GM12878 (cell line): ENCODE data around the gene DIP2B. TPM values are rescaled to one million over a fixed set of nuclear protein-coding genes. Genes with fewer than 3 reads are reported as not detected.

Experiments
- ATAC-seq: fragments of 200-7000 bp; cut with Tn5 transposase; 3 replicates; pipeline ENCODE4 v1.9.1; 2020; ENCODE audit warnings: mild to moderate bottlenecking, moderate library complexity
- BruUV-seq: library from RNA; stranded (reverse); fragments of 400-500 nt; replicated peaks from 2 replicates; lab custom pipeline; 2021; lab: Mats Ljungman, UMichigan
- CTCF ChIA-PET: fragments of 300-600 bp; sonication (Branson Sonifier 250); formaldehyde crosslinking; extraction: SDS; loops from one replicate; lab custom pipeline; 2021; ENCODE audit warnings: inconsistent platforms; lab: Yijun Ruan, JAX
- POLR2A ChIA-PET: fragments of 350-600 bp; formaldehyde crosslinking; extraction: SDS; loops from one replicate; lab custom pipeline; 2021; ENCODE audit warnings: inconsistent platforms; lab: Charles Lee
- RAD21 ChIA-PET: fragments of 300-600 bp; sonication (Branson Sonifier 250); formaldehyde crosslinking; loops from one replicate; lab custom pipeline; 2023; ENCODE audit warnings: antibody characterized with exemption; ENCODE audit not compliant: unreplicated experiment; lab: Charles Lee
- SMC1A ChIA-PET: fragments of 300-600 bp; sonication (Branson Sonifier 250); formaldehyde crosslinking; loops from one replicate; lab custom pipeline; 2023; ENCODE audit not compliant: unreplicated experiment, uncharacterized antibody; lab: Charles Lee
- DNase-seq: peaks from one replicate; pipeline ENCODE4 v3.0.0-alpha.2; 2011; ENCODE audit warnings: low read depth, low spot score
- FAIRE-seq: peaks from 3 replicates; lab custom pipeline; 2011; peaks lifted over from hg19 to GRCh38; lab: Jason Lieb, UNC
- H2AFZ ChIP-seq: 2 replicates; pipeline ENCODE4 v1.6.0; 2011; ENCODE audit warnings: low read depth, low read length, control low read depth; ENCODE audit not compliant: control insufficient read depth
- H3K27ac ChIP-seq: 2 replicates; pipeline ENCODE4 v1.5.1; 2011; ENCODE audit warnings: control low read depth; ENCODE audit not compliant: control insufficient read depth, insufficient read depth
- H3K27me3 ChIP-seq, 2 experiments: replicated peaks in 1 of 2; 2 replicates each; pipeline versions ENCODE4 v1.6.0 to v1.6.1; 2011; ENCODE audit warnings: low read length in 1 of 2; ENCODE audit not compliant: control insufficient read depth in 2 of 2, insufficient read depth in 2 of 2
- H3K36me3 ChIP-seq, 2 experiments: 2 replicates each; pipeline ENCODE4 v1.5.1; 2011; ENCODE audit warnings: low read length in 1 of 2; ENCODE audit not compliant: control insufficient read depth in 2 of 2, insufficient read depth in 2 of 2
- H3K4me1 ChIP-seq: 2 replicates; pipeline ENCODE4 v1.6.1; 2011; ENCODE audit warnings: mild to moderate bottlenecking, low read length, moderate library complexity, mixed read lengths; ENCODE audit not compliant: control insufficient read depth, insufficient read depth
- H3K4me2 ChIP-seq: 2 replicates; pipeline ENCODE4 v1.6.0; 2011; ENCODE audit warnings: control low read depth; ENCODE audit not compliant: control insufficient read depth, insufficient read depth
- H3K4me3 ChIP-seq: fragments of 200-600 bp; sonication (generic); 2 replicates; pipeline ENCODE4 v1.5.1; 2016
- H3K79me2 ChIP-seq: 2 replicates; pipeline ENCODE4 v1.6.0; 2011; ENCODE audit warnings: low read length; ENCODE audit not compliant: control insufficient read depth, insufficient read depth
- H3K9ac ChIP-seq: 2 replicates; pipeline ENCODE4 v1.8.0; 2011; ENCODE audit warnings: low read length, control low read depth, mixed read lengths; ENCODE audit not compliant: control insufficient read depth, insufficient read depth
- H3K9me3 ChIP-seq: replicated peaks from 3 replicates; pipeline ENCODE4 v1.5.1; 2011; ENCODE audit warnings: mild to moderate bottlenecking, low read length; ENCODE audit not compliant: control insufficient read depth, insufficient read depth
- H4K20me1 ChIP-seq: 2 replicates; pipeline ENCODE4 v1.6.0; 2011; ENCODE audit not compliant: control insufficient read depth, insufficient read depth
- WGBS: methylation state at CpG from one replicate; pipeline ENCODE4 v1.1.6; 2016; ENCODE audit warnings: low lambda C conversion rate; ENCODE audit not compliant: insufficient replicate concordance, insufficient coverage; ENCODE audit errors: missing lambda C conversion rate; 5-methylcytosine and 5-hydroxymethylcytosine counted together
- in situ Hi-C: fragments of 300-500 bp; cut with MboI; formaldehyde crosslinking; loops from 9 replicates; pipeline ENCODE4 v1.14.3; 2018; ENCODE audit warnings: mixed read lengths
- intact Hi-C: fragments of 100-400 bp; cut with micrococcal nuclease; formaldehyde crosslinking; loops from one replicate; pipeline ENCODE4 v1.14.2; 2022; ENCODE audit not compliant: unreplicated experiment
- polyA plus RNA-seq, 11 experiments: library from polyadenylated mRNA; depleted of rRNA in 4 of 11; unstranded in 6 of 11; stranded (reverse) in 5 of 11; fragments of >200 nt; fragmentation: Nextera tagmentation in 4 of 11; fragmentation: Illumina TruSeq in 1 of 11; extraction: Ambion mirVana in 4 of 11; extraction: Trizol in 1 of 11; gene quantifications; 1 replicate in 1 of 11; 2 replicates in 10 of 11; pipeline versions ENCODE4 v1.2.1 to v1.2.3, GENCODE V29; 2011 to 2016; ENCODE audit warnings: inconsistent platforms in 2 of 11, missing spikeins in 2 of 11, low read depth in 1 of 11
- total RNA-seq, 4 experiments: library from RNA; depleted of rRNA in 3 of 4; stranded (reverse); fragments of >200 nt in 3 of 4; fragmentation: Illumina TruSeq in 1 of 4; extraction: Trizol in 1 of 4; gene quantifications; 2 replicates each; pipeline versions ENCODE4 v1.2.1 to v1.2.3, GENCODE V29; 2013 to 2021
- TF ChIP-seq, protein P1 (sequence below): IDR thresholded peaks from 2 replicates; pipeline ENCODE4 v1.6.1; 2011; ENCODE audit warnings: borderline replicate concordance, low read depth, mild to moderate bottlenecking, moderate library complexity, mixed read lengths, low read length; ENCODE audit not compliant: insufficient read depth; ENCODE audit errors: extremely low read length
- TF ChIP-seq, protein P2 (sequence below): fragments of 450-650 bp; IDR thresholded peaks from 2 replicates; pipeline ENCODE4 v1.6.1; 2016; ENCODE audit warnings: mild to moderate bottlenecking, moderate library complexity, borderline replicate concordance

Gene DIP2B
- total and polyA plus RNA-seq, 10 of the 15 experiments (the other 5 are each of a cell fraction or from before 2014, with no cell fraction given): 4.5 to 30.0 (median 18.6) TPM

DNA sequence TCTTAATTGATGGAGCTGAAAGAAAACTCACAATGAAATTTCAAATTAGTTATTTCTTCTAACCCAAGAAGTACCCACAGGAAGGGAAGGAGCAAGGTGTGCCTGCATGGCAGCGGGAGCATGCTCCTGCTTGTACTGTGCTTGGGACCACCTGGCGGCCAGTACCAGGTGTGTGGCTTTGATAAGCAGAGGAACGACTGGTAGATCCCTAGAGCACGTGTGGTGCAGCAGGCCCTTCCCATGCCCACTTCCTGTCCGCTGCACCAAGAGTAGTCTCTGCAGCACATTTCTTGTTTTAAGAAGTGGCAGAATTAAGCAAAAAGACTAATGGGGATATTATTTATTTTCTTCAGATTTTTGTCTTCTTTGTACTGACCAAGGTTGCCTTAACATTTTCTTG, 136.8 kb downstream of the DIP2B start:
- RAD21 ChIA-PET: interaction anchor here (8.0 kb wide), 1 partner anchor 135 kb away, joined by 179 read pairs; the partner anchor contains the start of gene DIP2B
- in situ Hi-C loops: no loop called here
- FAIRE-seq: no peak

More for the DNA sequence above, 136.8 kb downstream of the DIP2B start:
- Histone ChIP-seq H3K27ac (no peak overlapping the region), H3K4me2 (no peak overlapping the region), H2AFZ (no peak overlapping the region), H3K4me3 (no peak overlapping the region), H3K9ac (no peak overlapping the region), H3K9me3 (no peaks in the 10 kb centered on the region), H4K20me1 (no peaks in the 10 kb centered on the region), H3K27me3 (no peaks in the 10 kb centered on the region), H3K79me2 (peaks cover 7% of the 10 kb centered on the region), H3K36me3 (peaks cover 0 to 4% of the 10 kb centered on the region in 2 experiments), H3K4me1 (peaks cover 4% of the 10 kb centered on the region; the same call in 1 of the 2 replicates)
- 98% methylated on average over 5 of the region's 5 CpGs for WGBS
- ChIA-PET POLR2A (interaction anchor here (1.0 to 4.9 kb wide), 3 partner anchors 23 to 137 kb away, joined by 4 to 24 read pairs (median 7); partner anchors contain the start of gene DIP2B), CTCF (interaction anchor here (1.4 to 4.1 kb wide), 4 partner anchors 20 to 135 kb away, joined by 5 to 181 read pairs (median 8); partner anchors contain the start of gene DIP2B), SMC1A (interaction anchor here (0.7 to 8.0 kb wide), 3 partner anchors 12 to 133 kb away, joined by 3 to 227 read pairs (median 3); partner anchors contain the start of gene DIP2B)
- TSS peak; percentile 13 for BruUV-seq
- TF ChIP-seq, protein P1, sequence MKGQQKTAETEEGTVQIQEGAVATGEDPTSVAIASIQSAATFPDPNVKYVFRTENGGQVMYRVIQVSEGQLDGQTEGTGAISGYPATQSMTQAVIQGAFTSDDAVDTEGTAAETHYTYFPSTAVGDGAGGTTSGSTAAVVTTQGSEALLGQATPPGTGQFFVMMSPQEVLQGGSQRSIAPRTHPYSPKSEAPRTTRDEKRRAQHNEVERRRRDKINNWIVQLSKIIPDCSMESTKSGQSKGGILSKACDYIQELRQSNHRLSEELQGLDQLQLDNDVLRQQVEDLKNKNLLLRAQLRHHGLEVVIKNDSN: peak; percentile 9
- TF ChIP-seq, protein P2, sequence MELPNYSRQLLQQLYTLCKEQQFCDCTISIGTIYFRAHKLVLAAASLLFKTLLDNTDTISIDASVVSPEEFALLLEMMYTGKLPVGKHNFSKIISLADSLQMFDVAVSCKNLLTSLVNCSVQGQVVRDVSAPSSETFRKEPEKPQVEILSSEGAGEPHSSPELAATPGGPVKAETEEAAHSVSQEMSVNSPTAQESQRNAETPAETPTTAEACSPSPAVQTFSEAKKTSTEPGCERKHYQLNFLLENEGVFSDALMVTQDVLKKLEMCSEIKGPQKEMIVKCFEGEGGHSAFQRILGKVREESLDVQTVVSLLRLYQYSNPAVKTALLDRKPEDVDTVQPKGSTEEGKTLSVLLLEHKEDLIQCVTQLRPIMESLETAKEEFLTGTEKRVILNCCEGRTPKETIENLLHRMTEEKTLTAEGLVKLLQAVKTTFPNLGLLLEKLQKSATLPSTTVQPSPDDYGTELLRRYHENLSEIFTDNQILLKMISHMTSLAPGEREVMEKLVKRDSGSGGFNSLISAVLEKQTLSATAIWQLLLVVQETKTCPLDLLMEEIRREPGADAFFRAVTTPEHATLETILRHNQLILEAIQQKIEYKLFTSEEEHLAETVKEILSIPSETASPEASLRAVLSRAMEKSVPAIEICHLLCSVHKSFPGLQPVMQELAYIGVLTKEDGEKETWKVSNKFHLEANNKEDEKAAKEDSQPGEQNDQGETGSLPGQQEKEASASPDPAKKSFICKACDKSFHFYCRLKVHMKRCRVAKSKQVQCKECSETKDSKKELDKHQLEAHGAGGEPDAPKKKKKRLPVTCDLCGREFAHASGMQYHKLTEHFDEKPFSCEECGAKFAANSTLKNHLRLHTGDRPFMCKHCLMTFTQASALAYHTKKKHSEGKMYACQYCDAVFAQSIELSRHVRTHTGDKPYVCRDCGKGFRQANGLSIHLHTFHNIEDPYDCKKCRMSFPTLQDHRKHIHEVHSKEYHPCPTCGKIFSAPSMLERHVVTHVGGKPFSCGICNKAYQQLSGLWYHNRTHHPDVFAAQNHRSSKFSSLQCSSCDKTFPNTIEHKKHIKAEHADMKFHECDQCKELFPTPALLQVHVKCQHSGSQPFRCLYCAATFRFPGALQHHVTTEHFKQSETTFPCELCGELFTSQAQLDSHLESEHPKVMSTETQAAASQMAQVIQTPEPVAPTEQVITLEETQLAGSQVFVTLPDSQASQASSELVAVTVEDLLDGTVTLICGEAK: no peak
- ATAC-seq: no peak
- DNase-seq: no peak
- intact Hi-C loops: no loop called here
